HG03064 (cell line): Measurements from ENCODE around the gene NDRG4.

Experiments
- ATAC-seq: cut with Tn5 transposase; IDR thresholded peaks from one replicate; pipeline ENCODE4 v1.9.1; 2021; ENCODE audit warnings: low read depth; ENCODE audit not compliant: unreplicated experiment

NDRG4 gene

GRCh38 chr16:58508671-58509251 is 8.8 kb downstream of the NDRG4 start:
- no peak for ATAC-seq

- ATAC-seq, result no peak
Observed at GRCh38 chr16:58509256-58510096, 9.5 kb downstream of the NDRG4 start.

- ATAC-seq, result no peak
Observed at GRCh38 chr16:58510097-58510775, 10.3 kb downstream of the NDRG4 start.

GRCh38 chr16:58510776-58511628 is 11.1 kb downstream of the NDRG4 start:
- no peak for ATAC-seq

- no peak for ATAC-seq
Observed at GRCh38 chr16:58511933-58512815, 12.2 kb downstream of the NDRG4 start.

GRCh38 chr16:58513874-58514273 is 13.9 kb downstream of the NDRG4 start:
- no peak for ATAC-seq

- ATAC-seq, result peak; percentile 69
Observed at GRCh38 chr16:58515125-58515870, 15.4 kb downstream of the NDRG4 start, which contains the start of gene SETD6. TSS of gene SETD6 (plus strand) at chr16:58515517. CDS start at chr16:58515538, 21 bp downstream.

DNA sequence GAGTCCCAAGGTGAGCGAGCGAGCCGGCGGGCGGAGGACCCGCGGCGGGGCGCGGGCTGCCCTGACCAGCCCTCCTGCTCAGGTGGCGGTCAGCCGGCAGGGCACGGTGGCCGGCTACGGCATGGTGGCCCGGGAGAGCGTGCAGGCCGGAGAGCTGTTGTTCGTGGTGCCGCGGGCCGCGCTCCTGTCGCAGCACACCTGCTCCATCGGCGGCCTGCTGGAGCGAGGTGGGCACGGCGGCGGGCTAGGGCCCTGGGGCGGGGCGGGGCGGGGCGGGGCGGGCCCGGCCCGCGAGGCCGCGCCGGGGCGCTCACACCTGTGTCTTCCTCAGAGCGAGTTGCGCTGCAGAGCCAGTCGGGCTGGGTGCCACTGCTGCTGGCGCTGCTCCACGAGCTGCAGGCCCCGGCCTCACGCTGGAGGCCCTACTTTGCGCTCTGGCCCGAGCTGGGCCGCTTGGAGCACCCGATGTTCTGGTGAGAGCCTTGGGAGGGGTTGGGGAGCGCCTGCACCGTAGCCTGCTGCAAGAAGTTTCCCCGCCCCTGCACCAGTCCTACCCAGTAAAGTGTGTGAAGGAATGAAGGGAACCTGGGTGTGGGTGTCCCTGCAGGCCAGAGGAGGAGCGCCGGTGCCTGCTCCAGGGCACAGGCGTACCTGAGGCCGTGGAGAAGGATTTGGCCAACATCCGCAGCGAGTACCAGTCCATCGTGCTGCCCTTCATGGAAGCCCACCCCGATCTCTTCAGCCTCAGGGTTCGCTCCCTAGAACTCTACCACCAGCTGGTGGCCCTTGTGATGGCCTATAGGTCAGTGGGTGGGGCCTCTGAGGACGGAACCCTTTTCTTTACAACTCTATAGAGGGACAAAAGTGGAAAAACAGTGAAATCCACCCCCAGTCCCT is 16.2 kb downstream of the NDRG4 start:
- peak; percentile 40 for ATAC-seq

- no peak for ATAC-seq
Observed at GRCh38 chr16:58516768-58517107, 16.8 kb downstream of the NDRG4 start.

- peak; percentile 40 for ATAC-seq
Observed at GRCh38 chr16:58518083-58518979, 18.4 kb downstream of the NDRG4 start.

DNA sequence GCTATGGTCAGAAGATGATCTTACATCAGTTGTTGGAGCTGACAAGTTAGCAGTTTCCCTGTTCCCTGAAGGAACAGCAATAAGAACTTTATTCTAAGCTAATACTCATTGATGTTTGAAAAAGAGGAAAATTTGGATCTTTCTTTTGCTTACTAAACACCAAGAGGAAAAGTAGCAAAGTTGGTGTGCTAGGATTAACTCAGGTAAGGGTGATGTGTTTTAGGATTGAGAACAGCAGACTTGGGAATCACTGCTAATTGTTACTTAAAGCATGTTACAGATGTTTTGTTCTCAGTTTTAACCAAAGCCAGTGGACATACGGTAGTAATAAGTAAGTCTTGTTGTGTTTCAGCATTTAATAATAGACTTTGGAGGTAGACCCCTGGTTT is 19.0 kb downstream of the NDRG4 start:
- no peak for ATAC-seq

GRCh38 chr16:58519707-58520106 is 19.8 kb downstream of the NDRG4 start:
- no peak for ATAC-seq

- ATAC-seq, result no peak
Observed at GRCh38 chr16:58530179-58530578, 30.2 kb downstream of the NDRG4 start.

DNA sequence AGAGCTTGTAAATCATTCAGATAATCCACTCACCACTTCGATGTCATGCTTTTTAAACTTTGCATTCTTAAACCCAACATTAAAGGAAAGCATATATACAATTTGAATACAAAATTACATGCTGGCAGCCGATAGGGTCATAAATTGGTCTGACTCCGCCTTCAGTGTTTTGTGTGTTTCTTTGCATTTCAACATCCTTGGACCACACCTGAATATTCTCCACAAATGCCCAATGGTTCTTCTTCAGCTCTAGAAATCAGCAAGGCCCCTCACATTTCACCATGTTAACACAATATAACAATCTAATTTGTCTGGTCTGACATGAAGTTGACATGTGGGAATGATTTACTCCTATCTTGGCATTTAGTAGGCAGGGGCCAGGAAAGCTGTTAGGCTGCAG is 32.5 kb downstream of the NDRG4 start:
- ATAC-seq, result no peak

DNA sequence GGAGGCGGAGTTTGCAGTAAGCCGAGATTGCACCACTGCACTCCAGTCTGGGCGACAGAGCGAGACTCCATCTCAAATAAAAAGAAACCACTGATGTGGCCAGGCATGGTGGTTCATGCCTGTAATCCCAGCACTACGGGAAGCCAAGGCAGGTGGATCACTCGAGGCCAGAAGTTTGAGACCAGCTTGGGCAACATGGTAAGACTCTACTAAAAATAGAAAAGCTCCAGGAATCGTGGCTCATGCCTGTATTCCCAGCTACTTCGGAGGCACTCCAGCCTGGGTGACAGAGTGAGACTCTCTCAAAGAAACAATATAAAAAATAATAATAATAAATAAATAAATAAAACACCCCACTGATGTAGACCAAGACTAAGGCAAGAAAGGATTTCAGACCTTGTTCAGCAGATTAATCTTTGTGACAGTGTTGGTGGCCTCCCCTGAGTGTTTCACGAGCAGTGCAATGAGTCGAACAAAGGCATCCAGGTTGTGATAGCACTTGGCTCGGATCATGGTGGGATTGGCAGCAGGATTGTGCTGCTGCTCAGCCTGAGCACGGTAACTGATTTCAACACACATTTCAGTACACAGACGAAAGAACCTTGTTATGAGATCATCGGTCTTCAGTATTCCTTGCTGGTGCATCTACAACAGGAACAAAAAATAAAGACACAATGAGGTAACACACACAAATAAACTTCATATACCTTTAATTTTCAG is 34.0 kb downstream of the NDRG4 start:
- ATAC-seq, result no peak

GRCh38 chr16:58535100-58535499 is 35.2 kb downstream of the NDRG4 start:
- no peak for ATAC-seq
